GM18951 (cell line): ENCODE results near the gene KRT84.

Source experiments
- POLR2A ChIP-seq: IDR thresholded peaks from 4 replicates; pipeline ENCODE4 v1.6.1; 2011; ENCODE audit warnings: mild to moderate bottlenecking; ENCODE audit not compliant: insufficient read length, insufficient read depth; ENCODE audit errors: extremely low read depth
- in situ Hi-C: fragments of 300-500 bp; cut with MboI; formaldehyde crosslinking; loops from one replicate; pipeline ENCODE4 v1.12.0; 2022; ENCODE audit warnings: low sequenced_read_pairs, mixed read lengths, inconsistent platforms; ENCODE audit not compliant: unreplicated experiment

KRT84 gene

DNA sequence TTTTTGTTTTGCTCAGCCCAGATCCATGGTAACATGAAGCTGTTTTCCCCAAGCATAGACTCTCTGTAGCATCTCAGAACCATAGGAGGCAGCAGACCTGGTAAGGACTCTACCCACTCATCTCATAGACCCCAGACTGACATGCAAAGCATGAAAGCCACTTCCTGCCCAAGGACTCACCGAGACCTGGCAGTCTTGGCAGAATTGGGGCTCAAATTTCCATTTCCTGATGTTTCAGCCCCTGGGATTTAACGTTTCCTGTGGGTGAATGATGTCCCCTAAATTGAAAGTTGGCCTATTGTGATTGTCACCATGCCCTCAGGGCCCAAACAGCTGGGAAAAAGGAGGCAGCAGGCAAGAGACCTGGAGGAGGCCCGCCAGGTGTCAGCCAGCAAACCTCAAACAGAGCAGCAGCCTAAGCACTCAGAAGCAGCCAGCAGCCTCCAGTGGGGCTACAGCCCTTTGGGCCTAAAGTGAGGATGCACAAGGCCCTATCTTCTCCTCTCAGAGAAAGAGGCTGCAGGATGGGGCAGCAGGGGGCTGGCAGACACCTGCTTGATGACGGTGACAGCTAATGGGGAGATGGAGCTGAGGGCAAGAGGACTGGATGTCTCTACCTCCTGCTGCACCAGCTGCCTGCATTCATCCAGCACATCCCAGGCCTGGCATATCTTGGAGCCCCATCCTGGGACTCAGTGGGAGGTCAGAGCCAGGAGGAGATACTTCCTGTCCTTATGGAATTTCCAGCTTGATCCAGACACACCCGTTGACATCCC is 26.7 kb downstream of the KRT84 start:
- no peak for TF ChIP-seq POLR2A
- in situ Hi-C loops, result no loop called here

DNA sequence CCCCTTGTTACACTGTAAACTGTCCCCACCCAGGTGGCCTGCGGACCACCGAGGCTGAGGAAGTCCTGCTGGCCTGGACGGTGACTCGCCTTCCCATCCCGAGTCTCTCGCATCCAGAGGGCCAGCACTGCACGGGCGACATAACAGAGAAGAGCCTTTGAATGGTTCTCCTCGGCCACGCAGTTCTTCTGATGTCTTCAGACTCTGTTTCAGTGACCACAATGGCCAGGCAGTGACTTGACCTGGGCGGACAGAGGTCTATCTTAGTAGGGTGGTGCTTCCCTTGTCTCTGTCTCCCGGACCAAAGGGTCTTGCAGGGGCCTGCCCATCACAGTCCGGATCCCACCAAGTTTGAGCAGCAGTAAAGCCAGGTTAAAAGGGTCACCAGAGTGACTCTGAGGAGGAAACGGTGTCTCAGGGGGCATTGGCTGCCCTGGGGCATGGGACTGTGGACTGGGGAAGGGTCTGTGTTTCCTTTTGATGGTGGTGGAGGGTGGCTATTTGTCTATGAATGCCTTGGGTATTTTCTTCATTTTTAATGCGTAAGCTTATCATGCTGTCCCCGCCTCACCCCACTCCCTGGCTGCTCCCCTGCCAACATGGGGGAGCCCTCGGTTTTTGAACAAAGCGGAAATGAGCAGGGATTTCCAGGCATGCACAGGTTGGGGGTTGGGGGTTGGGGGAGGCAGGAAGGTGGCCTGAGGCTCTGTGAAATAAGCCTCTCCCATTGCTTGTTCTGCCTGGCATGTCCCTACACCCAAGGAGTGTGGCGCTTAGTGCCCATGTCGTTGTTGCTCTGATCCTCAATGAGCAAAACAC is 28.5 kb downstream of the KRT84 start:
- no peak for TF ChIP-seq POLR2A
- in situ Hi-C loops, result no loop called here

- no peak for TF ChIP-seq POLR2A
- in situ Hi-C loops, result no loop called here
Observed at GRCh38 chr12:52356031-52356761, 29.3 kb downstream of the KRT84 start.

DNA sequence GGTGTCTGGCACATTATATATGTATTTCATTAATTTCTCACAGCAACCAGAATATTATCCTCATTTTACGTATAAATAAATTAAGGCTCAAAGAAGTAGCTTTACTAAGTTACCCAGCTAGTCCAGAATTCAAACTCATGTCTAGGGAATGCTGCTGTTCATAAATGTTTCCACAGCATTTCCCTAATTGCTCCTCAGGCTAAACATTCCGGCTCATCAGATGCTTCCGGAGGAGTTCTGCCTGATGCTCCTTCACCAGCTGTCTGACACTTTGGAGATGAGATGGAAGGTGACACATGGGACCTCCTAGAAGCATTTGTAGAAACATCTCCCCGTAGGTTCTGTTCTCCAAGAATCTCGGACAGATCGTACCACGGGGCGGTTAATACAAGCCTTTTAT is 30.3 kb downstream of the KRT84 start:
- TF ChIP-seq POLR2A, result no peak
- in situ Hi-C loops, result no loop called here

GRCh38 chr12:52354200-52354599 is 31.3 kb downstream of the KRT84 start:
- TF ChIP-seq POLR2A, result no peak
- in situ Hi-C loops, result no loop called here

- in situ Hi-C loops, result no loop called here
Observed at GRCh38 chr12:52353766-52354165, 31.7 kb downstream of the KRT84 start.

GRCh38 chr12:52352951-52353350 is 32.5 kb downstream of the KRT84 start:
- TF ChIP-seq POLR2A, result no peak
- in situ Hi-C loops, result no loop called here

More at GRCh38 chr12:52353766-52354165, 31.7 kb downstream of the KRT84 start:
- no peak for TF ChIP-seq POLR2A

GRCh38 chr12:52351196-52352059 is 34.0 kb downstream of the KRT84 start:
- TF ChIP-seq POLR2A, result no peak
- in situ Hi-C loops, result no loop called here

DNA sequence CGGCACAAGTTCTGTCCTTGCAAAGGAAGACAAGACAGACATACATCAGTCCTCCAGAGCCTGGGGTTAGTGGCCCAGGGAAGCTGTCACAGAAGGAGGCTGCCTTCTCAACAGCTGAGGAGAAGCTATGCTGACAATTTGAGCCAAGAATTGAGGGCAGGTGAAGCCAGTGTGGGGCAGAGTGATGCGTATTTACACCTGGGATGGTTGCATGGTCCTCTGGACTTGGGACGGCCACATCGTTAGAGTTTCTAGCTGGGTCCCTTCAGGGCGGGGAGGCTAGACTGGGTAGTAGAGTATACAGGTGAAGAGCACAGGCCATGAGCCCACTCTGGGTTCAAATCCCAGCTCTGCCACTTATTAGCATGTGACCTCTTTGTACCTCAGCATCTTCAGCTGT is 34.7 kb downstream of the KRT84 start:
- no peak for TF ChIP-seq POLR2A
- in situ Hi-C loops, result no loop called here

DNA sequence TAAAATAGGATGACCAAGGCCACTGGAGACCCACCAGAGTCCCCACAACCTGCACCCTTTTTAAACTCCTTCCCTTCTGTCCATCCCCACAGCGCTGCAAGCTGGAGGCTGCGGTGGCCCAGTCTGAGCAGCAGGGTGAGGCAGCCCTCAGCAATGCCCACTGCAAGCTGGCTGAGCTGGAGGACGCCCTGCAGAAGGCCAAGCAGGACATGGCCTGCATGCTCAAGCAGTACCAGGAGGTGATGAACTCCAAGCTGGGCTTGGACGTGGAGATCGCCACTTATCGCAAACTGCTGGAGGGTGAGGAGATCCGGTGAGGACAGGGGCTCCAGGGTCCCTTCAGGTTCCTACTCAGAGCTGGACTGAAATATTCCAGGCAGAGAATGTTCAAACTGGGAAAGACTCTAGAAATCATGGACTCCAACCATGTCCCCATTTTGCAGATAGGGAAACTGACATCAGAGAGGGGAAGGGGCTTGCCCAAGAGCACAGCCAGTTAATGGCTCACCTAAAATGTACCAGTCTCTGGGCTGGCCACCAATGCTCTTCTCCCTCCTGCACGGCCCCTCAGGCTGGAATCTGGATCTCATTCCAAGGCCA is 35.3 kb downstream of the KRT84 start:
- TF ChIP-seq POLR2A, result no peak
- in situ Hi-C loops, result no loop called here

DNA sequence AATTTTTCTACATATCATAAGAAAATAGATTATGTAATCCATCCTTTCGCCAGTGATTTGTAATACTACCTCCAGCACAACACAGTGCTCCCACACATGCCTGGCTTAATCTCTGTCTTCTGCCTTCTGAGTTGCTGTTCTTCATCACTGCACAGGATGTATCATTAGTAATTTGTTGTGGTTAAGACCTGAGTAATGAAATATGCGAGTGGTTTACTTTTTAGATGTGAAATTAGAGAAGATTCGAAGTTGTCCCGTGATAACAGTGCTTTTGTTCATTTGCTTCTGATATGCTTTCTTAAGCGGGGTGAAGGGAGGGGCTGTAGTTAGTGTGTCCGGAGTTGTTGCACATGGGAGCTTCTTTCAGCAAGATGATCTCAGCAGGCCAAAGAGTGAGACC is 36.3 kb downstream of the KRT84 start:
- in situ Hi-C loops, result no loop called here
- no peak for TF ChIP-seq POLR2A
